Neuron (in vitro differentiated cells): ENCODE measurements around the gene CFAP299.

Experiments
- H2AFZ ChIP-seq: one replicate; pipeline ENCODE4 v1.6.1; 2013; ENCODE audit warnings: low read depth, mild to moderate bottlenecking, inconsistent platforms, low read length, moderate library complexity
- H3K27me3 ChIP-seq: one replicate; pipeline ENCODE4 v1.6.1; 2013; ENCODE audit warnings: low read length; ENCODE audit not compliant: insufficient read depth
- H3K36me3 ChIP-seq: one replicate; pipeline ENCODE4 v1.6.1; 2013; ENCODE audit warnings: low read length; ENCODE audit not compliant: insufficient read depth
- H3K4me1 ChIP-seq: one replicate; pipeline ENCODE4 v1.6.1; 2013; ENCODE audit warnings: low read length; ENCODE audit not compliant: insufficient read depth
- H3K4me3 ChIP-seq: 2 replicates; pipeline ENCODE4 v1.5.1; 2013; ENCODE audit warnings: mild to moderate bottlenecking, low read length, moderate library complexity
- H3K9me3 ChIP-seq: one replicate; pipeline ENCODE4 v1.6.1; 2013; ENCODE audit warnings: low read length

CFAP299 gene

DNA sequence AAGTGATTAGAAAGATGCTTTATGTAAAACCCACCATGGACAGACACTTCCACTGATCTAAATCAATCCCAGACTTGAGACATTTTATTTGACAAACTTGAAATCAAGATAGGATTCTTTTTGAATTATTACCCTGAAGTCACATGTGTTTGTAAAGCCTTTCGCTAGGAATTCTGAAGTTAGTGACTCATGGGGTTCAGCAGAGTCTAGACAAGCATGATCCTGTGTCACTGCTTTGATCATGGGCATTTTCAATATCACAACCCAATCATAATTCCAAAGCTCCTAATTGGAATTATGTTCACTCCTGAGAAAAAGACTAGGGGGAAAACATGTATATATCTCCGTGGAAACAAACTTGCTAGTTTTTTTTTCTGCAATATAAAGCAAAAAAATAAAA, 627.5 kb downstream of the CFAP299 start:
- Histone ChIP-seq H3K4me1 (no peaks in the 10 kb centered on the region), H3K36me3 (no peaks in the 10 kb centered on the region), H3K9me3 (no peaks in the 10 kb centered on the region), H2AFZ (no peak overlapping the region), H3K27me3 (no peaks in the 10 kb centered on the region), H3K4me3 (no peak overlapping the region)

DNA sequence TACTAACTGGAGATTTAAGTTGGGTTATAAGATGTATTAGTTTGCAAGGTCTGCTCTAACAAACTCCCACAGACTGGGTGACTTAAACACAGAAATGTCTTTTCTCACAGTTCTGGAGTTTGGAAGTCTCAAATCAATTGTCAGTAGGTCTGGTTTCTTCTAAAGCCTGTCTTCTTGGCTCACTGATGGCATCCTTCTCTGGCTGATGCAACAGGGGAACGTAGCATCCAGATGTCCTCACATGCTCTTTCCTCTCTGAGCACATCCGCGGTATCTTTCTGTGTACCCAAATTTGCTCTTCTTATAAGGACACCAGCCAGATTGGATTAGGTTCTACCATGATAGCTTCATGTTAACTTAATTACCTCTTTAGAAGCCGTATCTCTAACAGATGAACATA, 631.8 kb downstream of the CFAP299 start:
- H3K27me3 ChIP-seq: no peaks in the 10 kb centered on the region
- H3K4me1 ChIP-seq: no peaks in the 10 kb centered on the region
- no peaks in the 10 kb centered on the region for H3K9me3 ChIP-seq
- H2AFZ ChIP-seq: no peak overlapping the region
- no peak overlapping the region for H3K4me3 ChIP-seq
- no peaks in the 10 kb centered on the region for H3K36me3 ChIP-seq

DNA sequence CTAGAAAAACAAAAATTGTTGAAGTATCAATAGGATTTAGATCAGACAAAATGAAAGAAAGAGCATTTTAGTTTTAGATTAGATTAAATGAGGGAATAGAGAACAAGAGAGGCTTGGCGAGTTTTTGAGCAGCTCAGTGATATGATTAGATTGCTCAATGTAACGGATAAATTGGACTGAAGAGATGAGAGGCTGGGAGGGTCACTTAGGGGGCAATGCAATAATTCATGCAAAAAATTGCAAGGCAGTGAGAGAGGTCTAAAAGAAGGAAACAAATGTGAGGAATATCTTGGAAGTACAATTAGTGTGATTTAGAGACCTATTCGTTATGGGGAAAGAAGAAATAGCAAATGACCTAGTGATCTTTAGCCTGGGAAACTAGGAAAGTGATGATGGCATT, 644.7 kb downstream of the CFAP299 start:
- H3K27me3 ChIP-seq: no peaks in the 10 kb centered on the region
- no peaks in the 10 kb centered on the region for H3K36me3 ChIP-seq
- no peak overlapping the region for H2AFZ ChIP-seq
- H3K9me3 ChIP-seq: no peaks in the 10 kb centered on the region
- H3K4me1 ChIP-seq: no peaks in the 10 kb centered on the region
- no peak overlapping the region for H3K4me3 ChIP-seq

GRCh38 chr4:80986011-80986410, 650.5 kb downstream of the CFAP299 start:
- H3K27me3 ChIP-seq: no peaks in the 10 kb centered on the region
- no peak overlapping the region for H2AFZ ChIP-seq
- no peaks in the 10 kb centered on the region for H3K36me3 ChIP-seq
- peaks cover 3% of the 10 kb centered on the region for H3K4me1 ChIP-seq
- H3K9me3 ChIP-seq: no peaks in the 10 kb centered on the region
- H3K4me3 ChIP-seq: no peak overlapping the region

DNA sequence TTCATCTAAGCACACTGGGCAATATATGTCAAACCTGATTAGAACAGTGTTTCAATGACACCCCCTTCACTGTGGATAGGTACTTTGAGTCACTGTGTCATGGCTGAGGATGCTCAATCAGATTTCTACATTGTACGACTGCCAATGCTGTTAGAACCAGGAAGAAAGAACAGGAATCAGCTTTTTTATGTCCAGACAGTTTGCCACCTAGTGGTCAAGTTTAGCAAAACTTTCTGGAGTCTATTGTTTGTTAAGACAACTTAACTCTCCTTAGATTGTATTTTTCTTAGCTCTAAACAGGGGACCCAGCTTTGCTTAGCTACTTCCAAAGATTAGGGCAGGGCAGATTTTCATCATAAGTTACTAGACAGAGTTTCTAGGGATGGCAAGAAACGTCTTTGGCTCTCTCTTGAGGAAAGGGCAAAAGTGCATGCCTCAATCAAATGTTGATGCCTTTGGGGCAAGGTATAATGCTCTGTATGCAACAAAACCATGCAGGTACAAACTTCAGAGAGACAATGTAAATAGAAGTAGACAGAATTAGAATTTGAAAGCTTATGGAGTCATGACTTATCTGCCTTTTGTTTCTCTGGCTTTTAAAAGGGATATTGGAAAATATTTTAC, 654.5 kb downstream of the CFAP299 start:
- Histone ChIP-seq H3K9me3 (no peaks in the 10 kb centered on the region), H3K4me3 (no peak overlapping the region), H3K36me3 (no peaks in the 10 kb centered on the region), H2AFZ (no peak overlapping the region), H3K27me3 (no peaks in the 10 kb centered on the region), H3K4me1 (peaks cover 3% of the 10 kb centered on the region)

GRCh38 chr4:80990851-80991250, 655.3 kb downstream of the CFAP299 start:
- Histone ChIP-seq H3K27me3 (no peaks in the 10 kb centered on the region), H3K9me3 (no peaks in the 10 kb centered on the region), H3K4me1 (peaks cover 3% of the 10 kb centered on the region), H2AFZ (no peak overlapping the region), H3K36me3 (no peaks in the 10 kb centered on the region), H3K4me3 (no peak overlapping the region)

DNA sequence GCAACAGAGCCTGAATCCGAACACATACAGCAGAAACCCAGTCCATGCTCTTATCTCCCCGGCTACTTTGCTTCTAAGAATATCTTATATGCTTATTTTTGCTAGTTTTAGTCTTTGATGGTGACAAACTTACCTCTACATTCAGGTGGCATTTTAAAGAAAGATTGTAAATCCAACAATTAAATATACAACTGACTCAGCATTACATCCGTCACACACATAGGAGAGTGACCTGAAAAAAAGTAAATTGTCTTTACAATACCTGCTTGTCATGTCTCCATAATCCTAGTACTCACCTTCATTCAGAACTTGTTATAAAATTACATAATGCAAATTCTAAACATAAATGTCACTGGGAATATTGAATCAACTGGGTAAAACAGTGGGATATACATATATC, 664.4 kb downstream of the CFAP299 start:
- Histone ChIP-seq H3K4me1 (no peaks in the 10 kb centered on the region), H2AFZ (no peak overlapping the region), H3K9me3 (no peaks in the 10 kb centered on the region), H3K36me3 (no peaks in the 10 kb centered on the region), H3K27me3 (no peaks in the 10 kb centered on the region), H3K4me3 (no peak overlapping the region)

DNA sequence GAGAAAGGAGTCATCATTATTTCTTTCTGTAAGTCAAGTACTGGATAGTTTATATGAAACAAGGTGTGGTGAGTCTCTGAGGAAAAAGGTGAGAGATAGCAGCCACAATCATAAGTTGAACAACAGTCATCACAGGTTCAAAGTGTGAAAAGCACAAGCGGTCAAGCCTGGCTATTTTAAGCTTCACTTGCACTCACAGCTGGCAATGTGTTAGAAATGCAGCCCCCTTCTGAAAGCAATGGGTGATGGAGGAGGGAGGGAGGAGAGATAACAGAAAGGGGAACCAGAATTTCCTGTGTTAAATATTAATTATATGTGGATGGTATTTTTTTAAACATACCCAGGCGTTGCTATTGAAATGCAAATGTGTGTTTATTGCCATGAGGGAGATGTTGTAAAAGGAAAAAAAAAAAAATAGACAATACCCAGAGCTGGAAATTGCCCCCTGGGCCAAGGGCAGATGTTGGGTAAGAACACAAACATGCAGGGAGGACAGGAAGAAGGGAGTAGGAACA, 668.1 kb downstream of the CFAP299 start:
- Histone ChIP-seq H3K27me3 (no peaks in the 10 kb centered on the region), H2AFZ (no peak overlapping the region), H3K4me1 (no peaks in the 10 kb centered on the region), H3K4me3 (no peak overlapping the region), H3K9me3 (no peaks in the 10 kb centered on the region), H3K36me3 (no peaks in the 10 kb centered on the region)

GRCh38 chr4:81007417-81007816, 671.9 kb downstream of the CFAP299 start:
- H3K4me3 ChIP-seq: no peak overlapping the region
- no peak overlapping the region for H2AFZ ChIP-seq
- H3K9me3 ChIP-seq: no peaks in the 10 kb centered on the region
- no peaks in the 10 kb centered on the region for H3K36me3 ChIP-seq
- H3K4me1 ChIP-seq: no peaks in the 10 kb centered on the region
- no peaks in the 10 kb centered on the region for H3K27me3 ChIP-seq
